Breast epithelium (tissue), 3 donors: ENCODE measurements around the gene ALMS1.

Experiments
- POLR2A ChIP-seq: fragments of 450-650 bp; IDR thresholded peaks from one replicate; pipeline ENCODE4 v1.6.1; 2016; ENCODE audit warnings: antibody characterized with exemption, mild to moderate bottlenecking, moderate library complexity
- POLR2AphosphoS5 ChIP-seq, 3 donors: sonication (generic); formaldehyde crosslinking; IDR thresholded peaks; one replicate each; pipeline ENCODE4 v1.6.1; 2017; ENCODE audit warnings: antibody characterized with exemption in 3 of 3
- TF ChIP-seq, protein P1 (sequence below), 3 donors: fragments of 450-650 bp; IDR thresholded peaks; one replicate each; pipeline ENCODE4 v1.5.1; 2016 to 2017; ENCODE audit warnings: antibody characterized with exemption in 3 of 3, mild to moderate bottlenecking in 3 of 3, moderate library complexity in 3 of 3

DNA sequence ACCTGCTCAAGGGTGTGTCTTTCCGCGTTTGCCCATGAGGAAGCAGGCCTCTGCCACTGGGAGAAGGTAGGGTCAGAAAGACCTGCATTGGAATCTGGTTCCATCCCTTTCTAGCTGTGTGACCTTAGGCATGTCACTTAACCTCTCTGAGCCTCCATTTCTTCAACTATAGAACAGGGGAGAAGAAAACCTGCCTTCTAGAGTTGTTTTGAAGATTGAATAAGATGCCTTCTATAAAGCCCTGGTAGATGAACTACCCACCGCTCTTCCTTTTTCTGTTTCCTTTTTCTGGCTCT lies 256.1 kb downstream of the ALMS1 start:
- TF ChIP-seq POLR2A (no peak), POLR2AphosphoS5 (IDR thresholded peaks at IDR 0.05) (no peak)
- TF ChIP-seq, protein P1, sequence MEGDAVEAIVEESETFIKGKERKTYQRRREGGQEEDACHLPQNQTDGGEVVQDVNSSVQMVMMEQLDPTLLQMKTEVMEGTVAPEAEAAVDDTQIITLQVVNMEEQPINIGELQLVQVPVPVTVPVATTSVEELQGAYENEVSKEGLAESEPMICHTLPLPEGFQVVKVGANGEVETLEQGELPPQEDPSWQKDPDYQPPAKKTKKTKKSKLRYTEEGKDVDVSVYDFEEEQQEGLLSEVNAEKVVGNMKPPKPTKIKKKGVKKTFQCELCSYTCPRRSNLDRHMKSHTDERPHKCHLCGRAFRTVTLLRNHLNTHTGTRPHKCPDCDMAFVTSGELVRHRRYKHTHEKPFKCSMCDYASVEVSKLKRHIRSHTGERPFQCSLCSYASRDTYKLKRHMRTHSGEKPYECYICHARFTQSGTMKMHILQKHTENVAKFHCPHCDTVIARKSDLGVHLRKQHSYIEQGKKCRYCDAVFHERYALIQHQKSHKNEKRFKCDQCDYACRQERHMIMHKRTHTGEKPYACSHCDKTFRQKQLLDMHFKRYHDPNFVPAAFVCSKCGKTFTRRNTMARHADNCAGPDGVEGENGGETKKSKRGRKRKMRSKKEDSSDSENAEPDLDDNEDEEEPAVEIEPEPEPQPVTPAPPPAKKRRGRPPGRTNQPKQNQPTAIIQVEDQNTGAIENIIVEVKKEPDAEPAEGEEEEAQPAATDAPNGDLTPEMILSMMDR (IDR thresholded peaks at IDR 0.05): no peak
